DMS 273 (cell line): Measurements from ENCODE around the gene ARSA.
"Not testable (repeated sequence)": the region's sequence is repeated elsewhere in the genome, so short reads cannot be mapped to it uniquely, and the experiment has no call there.

Experiments
- DNase-seq: peaks from one replicate; lab custom pipeline; 2025; ENCODE audit not compliant: unreplicated experiment; lab: John Stamatoyannopoulos, UW

ARSA gene

DNA sequence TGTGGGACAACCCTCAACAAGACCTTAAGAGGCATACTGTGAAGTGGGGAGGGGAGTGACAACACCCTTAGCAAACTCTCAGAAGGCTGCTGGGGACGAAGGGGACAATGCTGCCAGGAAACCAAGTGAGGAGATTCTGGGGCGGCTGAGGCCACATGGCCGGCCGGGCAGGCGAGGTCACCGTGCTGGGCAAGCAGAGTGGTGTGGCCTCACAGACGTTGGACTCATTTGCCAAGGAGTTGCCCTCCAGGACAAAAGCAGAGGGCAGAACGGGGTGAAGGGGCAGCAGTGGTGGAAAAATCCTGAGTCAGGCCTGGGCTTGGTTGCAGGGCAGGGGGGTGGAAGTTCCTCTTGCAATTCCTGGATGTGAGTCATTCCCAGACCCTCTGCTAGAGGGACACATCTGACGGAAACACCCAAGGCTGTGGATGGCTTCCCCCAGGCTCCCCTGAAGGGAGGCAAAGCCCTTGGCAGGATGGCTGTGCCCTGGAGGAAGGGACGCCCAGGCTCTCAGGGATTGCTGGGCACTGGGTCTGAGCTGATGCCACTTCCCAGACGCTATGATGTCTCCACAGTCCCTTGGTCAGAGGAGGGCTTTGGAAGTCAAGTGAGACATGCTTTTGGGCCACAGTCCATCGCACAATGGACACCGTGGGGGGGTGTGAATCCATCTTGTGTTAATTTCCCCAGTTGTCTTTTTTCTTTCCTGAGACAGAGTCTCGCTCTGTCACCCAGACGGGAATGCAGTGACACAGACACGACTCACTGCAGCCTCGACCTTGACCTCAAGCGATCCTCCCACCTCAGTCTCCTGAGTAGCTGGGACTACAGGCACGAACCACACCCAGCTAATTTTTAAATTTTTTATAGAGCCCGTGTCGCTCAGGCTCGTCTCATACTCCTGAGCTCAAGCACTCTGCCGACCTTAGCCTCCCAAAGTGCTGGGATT is 28.4 kb upstream of the ARSA start:
- no peak for DNase-seq

DNA sequence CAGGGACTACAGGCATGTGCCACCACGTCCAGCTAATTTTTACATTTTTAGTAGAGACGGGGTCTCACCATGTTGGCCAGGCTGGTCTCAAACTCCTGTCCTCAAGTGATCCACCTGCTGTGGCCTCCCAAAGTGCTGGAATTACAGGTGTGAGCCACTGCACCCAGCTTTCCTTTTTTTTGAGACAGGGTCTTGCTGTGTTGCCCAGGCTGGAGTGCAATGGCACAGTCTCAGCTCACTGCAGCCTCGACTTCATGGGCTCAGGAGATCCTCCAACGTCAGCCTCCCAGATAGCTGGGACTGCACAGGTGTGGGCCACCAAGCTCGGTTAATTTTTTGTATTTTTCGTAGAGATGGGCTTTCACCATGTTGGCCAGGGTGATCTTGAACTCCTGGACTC is 26.7 kb upstream of the ARSA start:
- DNase-seq, result not testable (repeated sequence)

DNA sequence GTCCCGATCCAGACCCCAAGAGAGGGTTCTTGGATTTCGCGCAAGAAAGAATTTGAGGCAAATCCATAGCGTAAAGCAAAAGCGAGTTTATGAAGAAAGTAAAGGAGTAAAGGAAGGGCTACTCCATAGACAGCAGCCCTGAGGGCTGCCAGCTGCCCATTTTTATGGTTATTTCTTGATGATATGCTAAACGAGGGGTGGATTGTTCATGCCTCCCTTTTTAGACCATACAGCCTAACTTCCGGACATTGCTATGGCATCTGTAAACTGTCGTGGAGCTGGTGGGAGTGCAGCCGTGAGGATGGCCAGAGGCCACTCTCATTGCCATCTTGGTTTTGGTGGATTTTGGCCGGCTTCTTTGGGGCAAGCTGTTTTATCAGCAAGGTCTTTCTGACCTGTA is 25.3 kb upstream of the ARSA start:
- no peak for DNase-seq

DNA sequence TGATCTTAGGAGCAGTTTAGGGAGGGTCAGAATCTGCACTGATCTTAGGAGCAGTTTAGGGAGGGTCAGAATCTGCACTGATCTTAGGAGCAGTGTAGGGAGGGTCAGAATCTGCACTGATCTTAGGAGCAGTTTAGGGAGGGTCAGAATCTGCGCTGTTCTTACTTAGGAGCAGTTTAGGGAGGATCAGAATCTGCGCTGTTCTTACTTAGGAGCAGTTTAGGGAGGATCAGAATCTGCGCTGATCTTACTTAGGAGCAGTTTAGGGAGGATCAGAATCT is 15.8 kb upstream of the ARSA start:
- not testable (repeated sequence) for DNase-seq

DNA sequence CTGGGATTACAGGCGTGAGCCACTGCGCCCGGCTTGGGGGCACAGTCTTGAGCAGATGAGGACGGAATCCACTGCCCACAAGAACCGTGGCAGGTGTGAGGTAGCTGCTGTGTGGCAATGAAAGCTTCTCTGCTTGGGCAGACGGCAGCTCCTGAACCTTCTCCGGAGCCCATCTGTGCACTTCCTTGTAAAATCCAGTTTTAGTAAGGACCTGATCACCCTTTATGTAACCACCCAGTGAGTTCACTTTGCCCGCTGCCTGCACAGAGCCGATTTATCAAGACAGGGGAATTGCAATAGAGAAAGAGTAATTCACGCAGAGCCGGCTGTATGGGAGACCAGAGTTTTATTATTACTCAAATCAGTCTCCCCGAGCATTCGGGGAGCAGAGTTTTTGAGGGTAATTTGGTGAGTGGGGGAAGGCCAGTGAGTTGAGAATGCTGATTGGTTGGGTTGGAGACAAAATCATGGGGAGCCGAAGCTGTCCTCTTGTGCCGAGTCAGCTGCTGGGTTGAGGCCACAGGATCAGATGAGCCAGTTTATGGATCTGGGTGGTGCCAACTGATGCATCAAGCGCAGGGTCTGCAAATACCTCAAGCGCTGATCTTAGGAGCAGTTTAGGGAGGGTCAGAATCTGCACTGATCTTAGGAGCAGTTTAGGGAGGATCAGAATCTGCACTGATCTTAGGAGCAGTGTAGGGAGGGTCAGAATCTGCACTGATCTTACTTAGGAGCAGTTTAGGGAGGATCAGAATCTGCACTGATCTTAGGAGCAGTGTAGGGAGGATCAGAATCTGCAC is 15.3 kb upstream of the ARSA start:
- DNase-seq, result not testable (repeated sequence)

DNA sequence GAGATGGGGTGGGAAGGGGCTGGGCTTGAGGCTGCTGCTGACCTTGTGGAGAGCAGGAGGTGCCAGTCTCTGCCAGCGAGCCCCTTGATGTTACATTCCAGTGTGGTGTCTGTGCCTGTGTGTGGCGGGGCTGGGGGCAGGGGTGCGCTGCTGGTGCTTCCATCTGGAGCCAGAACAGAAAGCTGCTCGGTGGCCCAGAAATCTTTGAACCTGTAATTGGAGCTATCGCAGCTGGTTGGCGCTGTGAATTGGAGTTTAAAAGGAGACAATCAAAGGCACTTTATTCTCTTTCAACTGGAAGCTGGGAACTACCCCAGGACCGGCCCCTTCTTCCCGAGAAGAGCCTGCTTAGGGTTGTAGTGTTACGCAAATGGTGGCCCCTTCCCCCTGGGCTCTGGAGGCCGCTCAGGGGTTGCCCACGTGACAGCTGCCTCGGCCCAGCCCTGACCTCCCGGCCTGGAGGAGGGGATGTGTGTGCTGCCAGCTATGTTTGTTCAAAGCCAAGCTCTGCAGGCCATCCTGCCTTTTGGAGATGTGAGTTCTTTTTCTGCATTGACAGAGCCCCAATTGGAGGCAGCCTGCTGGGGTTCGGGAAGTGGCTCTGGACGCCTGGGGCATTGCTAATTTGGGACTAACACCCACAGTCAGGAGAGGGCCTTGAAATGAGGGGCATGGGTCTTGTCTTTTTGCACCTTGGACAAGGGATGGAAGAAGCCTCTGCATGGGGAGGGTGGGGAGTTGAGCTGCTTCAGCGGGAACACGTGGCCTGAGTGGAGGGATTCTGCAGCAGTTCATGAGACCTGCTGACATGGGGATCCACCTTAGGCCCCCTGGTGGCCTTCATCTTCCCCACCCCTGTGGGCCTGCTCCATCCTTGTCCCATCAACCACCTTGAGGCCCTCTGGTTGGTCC is 14.0 kb upstream of the ARSA start:
- peak; percentile 83 for DNase-seq

DNA sequence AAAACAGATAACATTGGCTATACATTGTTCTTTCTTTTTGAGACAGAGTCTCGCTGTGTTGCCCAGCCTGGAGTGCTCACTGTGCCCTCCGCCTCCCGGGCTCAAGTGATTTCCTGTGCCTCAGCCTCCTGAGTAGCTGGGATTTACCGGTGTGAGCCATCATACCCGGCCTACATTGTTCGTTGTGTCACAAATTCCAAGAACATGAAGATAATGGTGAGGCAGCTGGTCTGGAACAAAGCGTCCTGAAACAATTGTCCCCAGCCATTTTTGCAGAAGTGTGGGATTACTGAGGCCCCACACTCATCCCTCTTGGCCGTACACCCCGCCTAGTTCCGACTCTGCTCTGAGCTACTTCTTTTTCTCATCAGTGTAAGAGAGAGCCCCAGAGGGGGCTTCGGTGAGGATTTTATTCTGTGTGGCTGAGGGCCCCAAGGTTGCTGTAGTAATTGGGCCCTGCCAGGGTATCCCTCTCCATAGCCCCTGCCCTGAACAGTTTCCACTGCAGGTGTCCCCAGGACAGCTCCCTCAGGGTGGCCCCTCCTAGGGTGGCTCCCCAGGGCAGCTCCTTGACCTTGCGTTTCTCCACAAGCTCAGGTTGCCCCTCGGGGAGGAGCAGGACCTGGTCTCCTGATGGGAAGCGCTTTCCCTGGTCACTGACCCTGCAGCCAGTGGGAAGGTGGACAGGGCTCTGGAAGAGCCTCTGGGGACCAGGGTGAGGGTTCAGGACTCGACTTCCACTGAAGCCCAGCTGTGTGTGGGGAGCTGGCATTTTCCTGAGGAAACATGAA is 13.1 kb upstream of the ARSA start:
- DNase-seq, result no peak

DNA sequence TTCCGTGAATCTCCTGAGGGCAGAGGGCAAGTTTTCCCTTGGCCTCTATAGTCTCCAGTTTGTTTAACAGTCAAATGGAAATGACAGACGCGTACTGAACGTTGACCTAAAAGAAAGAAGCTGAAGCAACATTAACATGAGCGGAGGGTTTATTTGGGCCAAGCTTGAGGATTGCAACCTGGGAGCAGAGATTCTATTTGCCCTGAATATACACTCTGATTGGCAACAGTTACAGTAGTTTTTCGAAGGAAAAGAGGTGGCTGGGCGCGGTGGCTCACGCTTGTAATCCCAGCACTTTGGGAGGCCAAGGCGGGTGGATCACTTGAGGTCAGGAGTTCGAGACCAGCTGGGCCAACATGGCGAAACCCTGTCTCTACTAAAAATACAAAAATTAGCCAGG is 12.3 kb upstream of the ARSA start:
- DNase-seq, result not testable (repeated sequence)

DNA sequence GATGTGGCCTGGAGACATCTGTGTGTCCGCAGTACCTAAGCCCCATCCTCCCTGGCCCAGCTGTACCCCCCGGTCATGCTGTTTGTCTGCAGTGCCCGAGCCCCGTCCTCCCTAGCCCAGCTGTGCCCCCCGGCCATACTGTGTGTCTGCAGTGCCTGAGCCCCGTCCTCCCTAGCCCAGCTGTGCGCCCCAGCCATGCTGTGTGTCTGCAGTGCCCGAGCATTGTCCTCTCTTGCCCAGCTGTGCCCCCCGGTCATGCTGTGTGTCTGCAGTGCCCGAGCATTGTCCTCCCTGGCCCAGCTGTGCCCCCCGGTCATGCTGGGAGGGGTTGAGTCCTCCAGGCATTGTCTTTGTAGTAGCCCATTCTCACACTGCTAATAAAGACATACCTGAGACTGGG is 7.6 kb upstream of the ARSA start:
- no peak for DNase-seq

DNA sequence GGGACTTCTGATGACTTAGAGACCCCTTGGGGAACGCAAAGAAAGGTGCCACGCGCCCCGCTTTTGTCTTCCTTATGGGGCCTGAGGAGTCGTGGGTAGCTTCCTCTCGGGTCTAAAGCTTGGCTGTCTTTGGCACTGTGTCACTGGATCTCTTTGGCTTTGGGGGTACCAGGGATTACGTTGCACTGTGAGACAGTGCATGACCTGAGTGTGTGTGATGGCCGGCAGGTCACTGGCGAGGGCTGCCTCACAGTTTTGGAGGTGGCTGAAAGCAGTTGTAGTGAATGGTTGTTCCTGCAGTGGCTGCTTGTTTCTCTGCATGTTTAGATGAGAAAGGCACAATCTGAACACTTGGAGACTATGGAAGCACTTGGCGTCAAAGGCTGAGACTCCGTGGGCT is 5.8 kb upstream of the ARSA start:
- no peak for DNase-seq

DNA sequence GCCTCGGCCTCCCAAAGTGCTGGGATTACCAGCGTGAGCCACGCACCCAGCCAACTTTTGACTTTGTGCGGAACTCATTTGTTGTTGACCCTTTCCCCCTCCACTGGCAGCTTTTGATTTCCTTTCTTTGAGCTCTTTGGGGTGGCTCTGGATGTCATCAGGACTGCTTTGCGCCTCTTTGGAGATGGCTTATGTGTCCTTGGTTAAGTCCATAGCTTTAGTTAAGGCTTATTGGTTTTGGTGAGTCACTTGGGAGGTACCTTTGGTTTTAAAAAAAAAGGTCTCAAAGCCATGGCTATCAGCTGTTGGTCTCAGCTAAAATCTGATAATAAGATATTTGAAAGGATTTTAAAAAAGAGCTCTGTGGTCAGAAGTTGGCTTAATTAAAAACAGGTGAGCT is 5.1 kb upstream of the ARSA start:
- no peak for DNase-seq

DNA sequence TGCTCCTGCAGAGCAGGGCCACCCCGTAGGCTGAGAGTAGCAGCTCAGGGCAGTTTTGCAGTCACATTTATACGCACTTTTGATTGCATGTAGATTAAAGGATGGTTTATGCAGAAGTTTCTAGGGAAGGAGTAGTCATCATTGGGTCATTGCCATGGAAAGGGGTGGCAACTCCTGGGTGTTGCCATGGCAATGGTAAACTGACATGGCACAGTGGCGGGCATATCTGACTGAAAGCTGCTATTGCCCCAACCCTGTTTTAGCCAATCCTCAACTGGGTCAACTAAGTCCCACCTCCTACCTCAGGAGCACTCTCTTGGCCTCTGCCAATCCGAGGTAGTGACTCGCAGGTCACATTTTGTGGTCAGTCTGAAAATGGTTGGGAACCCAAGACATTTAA is 2.4 kb upstream of the ARSA start:
- DNase-seq, result peak; percentile 22

DNA sequence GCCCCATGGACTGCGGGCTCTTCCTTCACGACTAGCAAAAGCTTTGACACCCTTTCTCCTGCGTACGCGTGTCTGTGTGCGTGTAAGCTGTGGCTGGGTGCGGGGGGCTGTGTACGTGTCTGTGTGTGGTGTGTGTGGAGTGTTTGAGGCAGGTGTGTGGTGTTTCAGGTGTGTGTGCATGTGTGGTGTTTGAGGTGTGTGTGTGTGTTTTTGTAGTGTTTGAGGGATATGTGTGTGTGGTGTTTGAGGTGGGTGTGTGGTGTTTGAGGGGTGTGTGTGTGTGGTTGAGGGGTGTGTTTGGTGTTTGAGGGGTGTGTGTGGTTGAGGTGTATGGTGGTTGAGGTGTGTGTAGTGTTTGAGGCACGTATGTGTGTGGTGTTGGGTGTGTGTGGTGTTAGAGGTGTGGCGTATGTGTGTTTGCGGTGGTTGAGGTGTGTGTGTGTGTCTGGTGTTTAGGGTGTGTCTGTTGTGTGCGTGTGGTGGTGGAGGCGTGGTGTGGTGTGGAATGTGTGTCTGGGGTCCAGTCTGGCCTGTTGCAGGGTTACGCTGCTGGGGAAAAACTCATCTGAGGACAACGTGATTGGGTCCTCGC is 687 bp upstream of the ARSA start:
- no peak for DNase-seq

DNA sequence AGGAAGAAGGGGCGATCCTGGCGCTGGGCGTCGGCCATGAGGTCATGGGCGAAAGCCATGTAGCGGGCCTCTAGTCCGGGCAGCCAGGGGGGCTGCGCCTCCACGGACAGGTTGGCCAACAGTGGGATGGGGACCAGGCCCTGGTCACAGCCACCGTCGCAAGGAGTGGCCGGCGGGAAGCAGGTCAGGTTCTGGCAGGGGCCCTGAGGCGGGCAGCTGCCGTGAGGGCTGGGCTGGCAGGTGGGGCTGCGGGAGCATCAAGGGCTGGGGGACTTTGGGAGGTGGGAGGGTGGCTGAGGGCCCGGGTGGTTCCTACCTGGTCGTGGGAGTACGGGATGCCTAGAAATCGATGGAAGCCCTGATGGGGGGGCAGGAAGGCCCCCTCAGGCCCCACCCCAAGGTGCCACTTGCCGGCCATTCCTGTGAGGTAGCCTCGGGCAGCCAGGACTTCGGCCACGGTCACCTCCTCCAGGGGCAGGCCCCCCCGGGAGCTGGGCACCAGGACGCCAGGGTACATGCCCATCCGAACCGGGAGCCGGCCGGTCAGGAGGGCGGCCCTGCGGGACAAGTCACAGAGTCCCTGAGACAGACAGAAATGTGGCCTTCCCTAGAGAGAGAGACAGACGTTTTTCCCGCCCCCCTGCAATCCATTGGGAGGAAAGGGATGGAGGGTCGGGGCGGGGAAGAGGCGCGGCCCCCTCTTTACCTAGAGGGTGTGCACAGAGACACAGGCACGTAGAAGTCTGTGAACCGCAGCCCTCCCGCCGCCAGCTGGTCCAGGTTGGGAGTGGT is 906 bp downstream of the ARSA start:
- DNase-seq, result peak; percentile 44

DNA sequence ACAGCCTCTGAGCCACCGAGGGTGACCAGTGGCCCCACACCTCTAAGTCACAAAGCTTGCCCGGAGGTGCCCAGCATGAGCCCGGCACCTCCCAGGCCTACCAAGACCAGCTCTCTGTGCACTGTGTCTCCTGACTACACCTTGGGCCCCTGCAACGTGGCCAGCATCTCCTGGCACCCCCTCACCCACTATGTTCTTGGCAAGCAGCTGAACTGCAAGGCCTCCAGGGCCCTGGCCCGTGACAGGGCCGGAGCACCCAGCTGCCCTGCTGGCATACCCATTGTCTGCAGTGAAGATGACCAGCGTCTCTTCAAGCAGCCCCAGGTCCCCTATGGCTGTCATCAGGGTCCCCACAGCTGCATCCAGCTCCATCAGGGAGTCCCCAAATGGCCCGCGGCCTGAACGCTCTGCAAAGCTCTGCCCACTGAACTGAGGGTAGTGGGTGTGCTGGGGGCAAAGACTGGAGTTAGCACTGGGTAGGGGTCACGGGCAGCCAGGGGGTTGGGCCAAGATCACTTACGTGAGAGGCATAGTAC is 1.6 kb downstream of the ARSA start:
- no peak for DNase-seq

DNA sequence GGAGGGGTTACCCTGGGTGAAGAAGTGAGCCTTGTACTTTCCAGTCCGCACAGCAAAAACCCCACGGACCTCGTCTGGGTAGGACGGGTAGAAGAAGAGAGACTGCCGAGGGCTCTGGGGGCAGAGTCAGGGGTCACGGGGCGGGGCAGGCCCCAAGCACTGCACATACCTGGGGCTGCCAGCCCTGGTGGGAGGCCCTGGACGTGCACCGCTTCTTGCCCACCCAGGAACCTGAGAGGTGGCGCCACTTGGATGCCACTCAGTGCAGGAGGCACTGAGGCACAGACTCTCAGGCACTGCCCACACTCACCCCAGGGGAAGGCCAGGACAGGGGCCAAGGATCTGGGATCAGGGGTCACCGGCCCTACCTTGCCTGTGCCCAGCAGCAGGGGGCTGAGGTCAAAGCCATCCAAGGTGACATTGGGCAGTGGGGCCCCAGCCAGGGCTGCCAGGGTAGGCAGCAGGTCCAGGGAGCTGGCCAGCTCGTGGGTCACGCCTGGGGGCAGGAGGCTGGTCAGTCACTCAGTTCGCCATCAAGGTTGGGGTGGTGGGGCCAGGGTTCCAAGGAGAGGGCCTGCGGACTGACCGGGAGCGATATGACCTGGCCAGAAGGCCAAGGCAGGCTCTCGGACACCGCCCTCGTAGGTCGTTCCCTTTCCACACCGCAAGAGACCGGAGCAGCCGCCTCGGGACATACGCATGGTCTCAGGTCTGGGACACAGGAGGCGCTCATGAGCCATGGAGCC is 2.2 kb downstream of the ARSA start:
- no peak for DNase-seq

DNA sequence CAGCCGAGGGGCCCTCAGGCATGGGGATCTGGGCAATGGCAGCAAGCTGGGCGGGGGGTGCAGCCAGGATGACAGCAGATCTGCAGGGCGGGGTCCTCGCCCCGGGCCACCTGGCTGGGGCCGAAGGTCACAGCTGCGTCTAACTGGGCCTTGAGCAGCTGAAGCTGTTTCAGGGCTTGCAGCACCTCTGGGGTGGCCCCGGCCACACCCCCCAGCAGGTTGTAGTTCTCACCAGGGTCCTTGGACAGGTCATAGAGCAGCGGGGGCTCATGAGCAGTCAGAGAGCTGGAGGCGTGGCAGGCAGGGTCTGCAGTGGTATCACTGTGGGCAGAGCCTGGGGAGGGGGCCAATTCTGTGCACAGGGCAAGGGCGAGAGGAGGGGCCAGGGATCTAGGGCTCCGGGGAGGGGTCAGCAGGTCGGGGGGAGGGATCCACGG is 2.8 kb downstream of the ARSA start:
- no peak for DNase-seq

DNA sequence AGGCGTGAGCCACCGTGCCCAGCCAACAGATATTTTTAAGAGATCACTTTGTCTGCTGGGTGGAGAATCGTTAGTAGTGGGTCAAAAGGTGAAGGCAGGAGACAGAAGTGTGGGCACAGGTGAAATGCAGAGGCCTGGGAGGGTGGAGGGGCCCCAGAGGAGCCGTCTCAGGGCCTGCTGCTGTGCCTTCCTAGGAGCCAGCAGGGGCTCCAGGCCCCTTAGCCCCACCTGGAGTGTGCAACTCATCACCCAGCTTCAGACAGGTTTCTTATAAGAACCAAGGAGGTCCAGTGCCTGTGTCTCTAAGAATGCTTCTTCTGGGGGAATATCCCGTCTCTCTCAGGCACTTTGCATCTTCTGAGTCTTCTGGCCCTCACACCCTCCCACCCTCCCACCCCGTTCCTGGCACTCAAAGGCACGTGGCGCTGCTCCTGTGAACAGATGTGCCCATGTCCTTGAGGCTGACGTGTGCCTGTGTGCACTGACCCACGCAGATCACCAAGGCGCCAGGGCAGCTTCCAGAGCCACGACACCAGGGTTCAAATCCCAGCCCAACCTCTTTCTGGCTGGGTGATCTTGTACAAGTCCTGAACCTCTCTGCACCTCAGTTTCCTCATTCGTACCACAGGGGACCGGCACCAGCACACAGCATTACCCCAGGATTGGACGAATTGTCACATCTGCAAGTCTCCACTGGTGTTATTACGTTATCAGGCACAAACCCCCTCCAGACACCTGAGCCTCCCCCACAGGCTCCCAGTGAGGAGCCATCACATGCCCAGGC is 3.4 kb downstream of the ARSA start:
- no peak for DNase-seq
